BE2C (cell line): Measurements from ENCODE around the gene PSORS1C1.

ENCODE experiments used
- DNase-seq: peaks from one replicate; pipeline ENCODE4 v3.0.0-alpha.2; 2020
- H3K27me3 ChIP-seq: fragments of 250-450 bp; sonication (Bioruptor Pico); 2 replicates; pipeline ENCODE4 v1.5.1; 2020; ENCODE audit warnings: mild to moderate bottlenecking
- H3K36me3 ChIP-seq: fragments of 250-450 bp; sonication (Bioruptor Pico); 2 replicates; pipeline ENCODE4 v1.5.1; 2020; ENCODE audit warnings: mild to moderate bottlenecking
- H3K4me1 ChIP-seq: fragments of 250-450 bp; sonication (Bioruptor Pico); 2 replicates; pipeline ENCODE4 v1.5.1; 2020
- H3K4me3 ChIP-seq: 2 replicates; pipeline ENCODE4 v1.5.1; 2011; ENCODE audit warnings: low read depth, low read length
- H3K9me3 ChIP-seq: fragments of 250-450 bp; sonication (Bioruptor Pico); 2 replicates; pipeline ENCODE4 v1.5.1; 2020
- CTCF ChIP-seq: IDR thresholded peaks from 2 replicates; pipeline ENCODE4 v1.5.1; 2012; ENCODE audit warnings: mild to moderate bottlenecking, low read depth, low read length

The PSORS1C1 gene

DNA sequence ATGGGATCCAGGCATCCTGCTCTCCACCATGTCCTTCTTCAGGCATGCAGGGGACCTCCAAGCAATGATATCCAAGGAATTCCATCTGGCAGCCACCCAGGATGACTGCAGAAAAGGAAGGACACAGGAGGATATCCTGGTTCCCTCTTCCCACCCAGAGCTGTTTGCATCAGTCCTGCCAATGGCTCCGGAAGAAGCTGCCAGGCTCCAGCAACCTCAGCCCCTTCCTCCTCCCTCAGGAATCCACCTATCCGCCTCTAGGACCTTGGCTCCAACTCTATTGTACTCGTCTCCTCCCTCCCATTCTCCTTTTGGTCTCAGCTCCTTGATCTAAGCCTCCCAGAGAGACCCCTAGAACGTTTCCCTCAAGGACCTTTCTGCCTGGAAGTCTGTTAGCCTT lies 25.0 kb downstream of the PSORS1C1 start:
- no peak for TF ChIP-seq CTCF
- Histone ChIP-seq H3K9me3 (no peaks in the 10 kb centered on the region), H3K36me3 (no peaks in the 10 kb centered on the region), H3K4me3 (no peak overlapping the region), H3K27me3 (no peaks in the 10 kb centered on the region), H3K4me1 (no peaks in the 10 kb centered on the region)
- DNase-seq = no peak

DNA sequence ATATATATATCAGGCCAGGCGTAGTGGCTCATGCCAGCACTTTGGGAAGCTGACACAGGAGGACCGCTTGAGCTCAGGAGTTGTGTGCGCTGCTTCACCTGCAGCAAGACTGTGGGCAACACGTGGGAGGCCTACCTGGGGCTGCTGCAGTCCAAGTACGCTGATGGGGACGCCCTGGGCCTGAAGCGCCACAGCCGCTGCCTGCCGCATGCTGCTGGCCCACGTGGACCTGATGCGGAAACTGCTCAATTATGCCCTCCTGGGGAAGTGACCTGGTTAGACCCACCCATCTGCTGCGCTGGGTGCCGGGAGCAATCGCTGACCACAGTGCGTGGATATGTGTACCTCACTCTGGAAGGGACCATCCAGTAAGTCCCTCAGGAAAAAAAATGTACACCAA lies 26.0 kb downstream of the PSORS1C1 start:
- no peak for DNase-seq
- Histone ChIP-seq H3K4me3 (no peak overlapping the region), H3K9me3 (no peaks in the 10 kb centered on the region), H3K36me3 (no peaks in the 10 kb centered on the region), H3K27me3 (no peaks in the 10 kb centered on the region), H3K4me1 (no peaks in the 10 kb centered on the region)
- no peak for TF ChIP-seq CTCF

- Histone ChIP-seq H3K36me3 (no peaks in the 10 kb centered on the region), H3K4me1 (no peaks in the 10 kb centered on the region), H3K9me3 (no peaks in the 10 kb centered on the region), H3K4me3 (no peak overlapping the region), H3K27me3 (no peaks in the 10 kb centered on the region)
- DNase-seq = no peak
- no peak for TF ChIP-seq CTCF
Measured at GRCh38 chr6:31142361-31142761, 27.8 kb downstream of the PSORS1C1 start.

DNA sequence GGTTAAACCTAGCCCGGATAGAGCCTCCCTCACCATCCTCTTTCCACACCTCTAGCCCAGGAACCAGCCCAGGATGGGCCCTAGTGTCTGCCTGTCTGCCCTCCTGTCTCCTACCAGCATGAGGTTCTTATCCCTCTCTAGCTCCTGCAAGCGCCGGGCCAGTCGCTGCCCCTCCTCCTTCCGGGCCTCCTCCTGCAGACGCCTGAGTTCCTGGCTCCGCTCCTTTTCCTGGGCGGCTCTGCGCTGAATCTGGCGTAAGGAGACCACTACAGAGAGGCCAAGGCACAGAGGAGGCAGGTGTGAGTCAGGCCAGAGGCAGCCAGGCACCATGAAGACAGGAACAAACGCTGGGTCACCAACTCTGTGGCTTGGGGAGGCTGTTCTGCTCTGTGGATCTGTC lies 28.5 kb downstream of the PSORS1C1 start:
- no peak for TF ChIP-seq CTCF
- H3K4me1 ChIP-seq = no peaks in the 10 kb centered on the region
- H3K36me3 ChIP-seq = no peaks in the 10 kb centered on the region
- no peaks in the 10 kb centered on the region for H3K9me3 ChIP-seq
- no peak overlapping the region for H3K4me3 ChIP-seq
- no peaks in the 10 kb centered on the region for H3K27me3 ChIP-seq
- no peak for DNase-seq

GRCh38 chr6:31144296-31144969 lies 29.8 kb downstream of the PSORS1C1 start:
- TF ChIP-seq CTCF = no peak
- H3K4me1 ChIP-seq = no peaks in the 10 kb centered on the region
- no peak overlapping the region for H3K4me3 ChIP-seq
- no peak for DNase-seq
- no peaks in the 10 kb centered on the region for H3K9me3 ChIP-seq
- H3K27me3 ChIP-seq = no peaks in the 10 kb centered on the region
- no peaks in the 10 kb centered on the region for H3K36me3 ChIP-seq

DNA sequence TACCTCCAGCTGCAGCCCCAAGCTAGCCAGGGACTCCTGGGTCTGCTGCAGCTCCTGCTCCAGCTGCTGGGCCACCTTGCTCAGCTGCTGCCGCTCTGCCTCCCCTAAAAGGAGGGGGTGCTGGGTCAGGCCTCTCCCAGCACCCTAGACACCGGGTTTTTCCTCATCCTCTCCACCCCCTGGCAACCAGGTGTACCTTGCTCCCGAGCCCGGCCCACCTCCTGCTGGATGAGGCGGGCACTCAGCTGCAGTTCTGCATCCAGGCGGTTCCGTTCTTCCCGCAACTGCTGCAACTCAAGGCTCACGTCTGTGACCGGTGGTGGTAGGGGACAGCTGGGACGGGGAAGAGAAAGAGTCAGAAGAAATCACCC lies 30.4 kb downstream of the PSORS1C1 start:
- Histone ChIP-seq H3K4me1 (no peaks in the 10 kb centered on the region), H3K9me3 (no peaks in the 10 kb centered on the region), H3K36me3 (no peaks in the 10 kb centered on the region), H3K27me3 (no peaks in the 10 kb centered on the region), H3K4me3 (no peak overlapping the region)
- no peak for TF ChIP-seq CTCF
- DNase-seq = no peak
